Measurements from ENCODE around the gene CTNNA3.

The CTNNA3 gene

GRCh38 chr10:67151471-67151870 lies 544.5 kb downstream of the CTNNA3 start:
- Histone ChIP-seq H3K4me3 (no peak overlapping the region), H3K9ac (no peak overlapping the region), H4K20me1 (no peaks in the 10 kb centered on the region), H3K9me3 (no peaks in the 10 kb centered on the region), H3K27me3 (no peaks in the 10 kb centered on the region), H3K27ac (no peak overlapping the region), H3K4me1 (no peaks in the 10 kb centered on the region), H3K36me3 (no peaks in the 10 kb centered on the region), H3K4me2 (no peak overlapping the region)
- TF ChIP-seq Cebpa-rat (IDR thresholded peaks at IDR 0.05): no peak

- Histone ChIP-seq H3K4me2 (no peak overlapping the region), H3K9me3 (no peaks in the 10 kb centered on the region), H3K27ac (no peak overlapping the region), H4K20me1 (no peaks in the 10 kb centered on the region), H3K4me3 (no peak overlapping the region), H3K36me3 (no peaks in the 10 kb centered on the region), H3K27me3 (no peaks in the 10 kb centered on the region), H3K9ac (no peak overlapping the region), H3K4me1 (no peaks in the 10 kb centered on the region)
- TF ChIP-seq Cebpa-rat (IDR thresholded peaks at IDR 0.05): no peak
Measured at GRCh38 chr10:67144530-67144929, 551.5 kb downstream of the CTNNA3 start.

- no peak for TF ChIP-seq Cebpa-rat (IDR thresholded peaks at IDR 0.05)
- Histone ChIP-seq H3K36me3 (no peaks in the 10 kb centered on the region), H3K27me3 (no peaks in the 10 kb centered on the region)
Measured at GRCh38 chr10:67141300-67141699, 554.7 kb downstream of the CTNNA3 start.

GRCh38 chr10:67140641-67141040 lies 555.4 kb downstream of the CTNNA3 start:
- Histone ChIP-seq H3K4me1 (no peaks in the 10 kb centered on the region), H3K9me3 (no peaks in the 10 kb centered on the region), H3K4me3 (no peak overlapping the region), H3K9ac (no peak overlapping the region), H3K4me2 (no peak overlapping the region), H3K27me3 (no peaks in the 10 kb centered on the region), H3K27ac (no peak overlapping the region), H4K20me1 (no peaks in the 10 kb centered on the region), H3K36me3 (no peaks in the 10 kb centered on the region)
- no peak for TF ChIP-seq Cebpa-rat (IDR thresholded peaks at IDR 0.05)

More at GRCh38 chr10:67141300-67141699, 554.7 kb downstream of the CTNNA3 start:
- Histone ChIP-seq H3K27ac (no peak overlapping the region), H3K9ac (no peak overlapping the region), H3K9me3 (no peaks in the 10 kb centered on the region), H3K4me3 (no peak overlapping the region), H3K4me1 (no peaks in the 10 kb centered on the region), H4K20me1 (no peaks in the 10 kb centered on the region), H3K4me2 (no peak overlapping the region)

GRCh38 chr10:67127441-67127840 lies 568.6 kb downstream of the CTNNA3 start:
- Histone ChIP-seq H4K20me1 (no peaks in the 10 kb centered on the region), H3K36me3 (no peaks in the 10 kb centered on the region), H3K4me2 (no peak overlapping the region), H3K4me1 (no peaks in the 10 kb centered on the region), H3K27me3 (no peaks in the 10 kb centered on the region), H3K4me3 (no peak overlapping the region), H3K9ac (no peak overlapping the region), H3K27ac (no peak overlapping the region), H3K9me3 (no peaks in the 10 kb centered on the region)
- no peak for TF ChIP-seq Cebpa-rat (IDR thresholded peaks at IDR 0.05)

GRCh38 chr10:67119651-67120050 lies 576.3 kb downstream of the CTNNA3 start:
- no peaks in the 10 kb centered on the region for H3K4me1 ChIP-seq
- H3K9me3 ChIP-seq: no peaks in the 10 kb centered on the region
- H3K36me3 ChIP-seq: no peaks in the 10 kb centered on the region
- no peak for TF ChIP-seq Cebpa-rat (IDR thresholded peaks at IDR 0.05)
- H3K4me2 ChIP-seq: no peak overlapping the region
- no peaks in the 10 kb centered on the region for H4K20me1 ChIP-seq
- H3K4me3 ChIP-seq: no peak overlapping the region
- no peak overlapping the region for H3K27ac ChIP-seq
- H3K27me3 ChIP-seq: no peaks in the 10 kb centered on the region
- H3K9ac ChIP-seq: no peak overlapping the region

- Histone ChIP-seq H3K36me3 (no peaks in the 10 kb centered on the region), H3K9me3 (no peaks in the 10 kb centered on the region), H3K4me1 (no peaks in the 10 kb centered on the region), H3K9ac (no peak overlapping the region), H4K20me1 (no peaks in the 10 kb centered on the region), H3K4me2 (no peak overlapping the region), H3K27ac (no peak overlapping the region), H3K27me3 (no peaks in the 10 kb centered on the region), H3K4me3 (no peak overlapping the region)
- no peak for TF ChIP-seq Cebpa-rat (IDR thresholded peaks at IDR 0.05)
Measured at GRCh38 chr10:67115972-67116371, 580.0 kb downstream of the CTNNA3 start.

GRCh38 chr10:67114945-67115344 lies 581.0 kb downstream of the CTNNA3 start:
- no peak overlapping the region for H3K4me3 ChIP-seq
- H3K36me3 ChIP-seq: no peaks in the 10 kb centered on the region
- H3K27ac ChIP-seq: no peak overlapping the region
- H3K27me3 ChIP-seq: no peaks in the 10 kb centered on the region
- no peak for TF ChIP-seq Cebpa-rat (IDR thresholded peaks at IDR 0.05)
- no peaks in the 10 kb centered on the region for H3K9me3 ChIP-seq
- no peak overlapping the region for H3K4me2 ChIP-seq
- no peaks in the 10 kb centered on the region for H3K4me1 ChIP-seq
- no peak overlapping the region for H3K9ac ChIP-seq
- H4K20me1 ChIP-seq: no peaks in the 10 kb centered on the region

GRCh38 chr10:67112765-67113164 lies 583.2 kb downstream of the CTNNA3 start:
- Histone ChIP-seq H3K27ac (no peak overlapping the region), H3K36me3 (no peaks in the 10 kb centered on the region), H3K9ac (no peak overlapping the region)

GRCh38 chr10:67110286-67110685 lies 585.7 kb downstream of the CTNNA3 start:
- Histone ChIP-seq H3K4me3 (no peak overlapping the region), H3K27ac (no peak overlapping the region), H4K20me1 (no peaks in the 10 kb centered on the region), H3K9ac (no peak overlapping the region), H3K27me3 (no peaks in the 10 kb centered on the region), H3K36me3 (no peaks in the 10 kb centered on the region), H3K4me1 (no peaks in the 10 kb centered on the region), H3K9me3 (no peaks in the 10 kb centered on the region), H3K4me2 (no peak overlapping the region)
- no peak for TF ChIP-seq Cebpa-rat (IDR thresholded peaks at IDR 0.05)

More at GRCh38 chr10:67112765-67113164, 583.2 kb downstream of the CTNNA3 start:
- Histone ChIP-seq H3K4me1 (no peaks in the 10 kb centered on the region), H3K27me3 (no peaks in the 10 kb centered on the region), H3K4me3 (no peak overlapping the region), H3K4me2 (no peak overlapping the region), H3K9me3 (no peaks in the 10 kb centered on the region), H4K20me1 (no peaks in the 10 kb centered on the region)
- no peak for TF ChIP-seq Cebpa-rat (IDR thresholded peaks at IDR 0.05)

GRCh38 chr10:67107670-67108069 lies 588.3 kb downstream of the CTNNA3 start:
- Histone ChIP-seq H3K9ac (no peak overlapping the region), H4K20me1 (no peaks in the 10 kb centered on the region), H3K27me3 (no peaks in the 10 kb centered on the region), H3K4me2 (no peak overlapping the region), H3K9me3 (no peaks in the 10 kb centered on the region), H3K4me3 (no peak overlapping the region), H3K27ac (no peak overlapping the region), H3K4me1 (no peaks in the 10 kb centered on the region), H3K36me3 (no peaks in the 10 kb centered on the region)
- no peak for TF ChIP-seq Cebpa-rat (IDR thresholded peaks at IDR 0.05)

Data from BLaER1 (cell line).